Fibroblast of villous mesenchyme (primary cell): ENCODE data around the gene SOD1. TPM values are rescaled to one million over a fixed set of nuclear protein-coding genes. Genes with fewer than 3 reads are reported as not detected.
A peak's percentile ranks its signal among the peaks of the same experiment; 100 is the strongest.
"Not testable (repeated sequence)": the region's sequence is repeated elsewhere in the genome, so short reads cannot be mapped to it uniquely, and the experiment has no call there.

Source experiments
- DNase-seq: peaks from one replicate; pipeline ENCODE4 v3.0.0-alpha.2; 2010; ENCODE audit warnings: low read depth
- H3K4me3 ChIP-seq: 2 replicates; pipeline ENCODE4 v1.5.1; 2011; ENCODE audit warnings: low read depth, mild to moderate bottlenecking, low read length
- total RNA-seq: library from RNA; depleted of rRNA; stranded (reverse); fragments of >200 nt; gene quantifications from 2 replicates; pipeline ENCODE4 v1.2.3, GENCODE V29; 2012
- TF ChIP-seq, protein P1 (sequence below): IDR thresholded peaks from 2 replicates; pipeline ENCODE4 v1.5.1; 2012; ENCODE audit warnings: low read depth, mild to moderate bottlenecking, low read length; ENCODE audit not compliant: insufficient read depth

The SOD1 gene
- total RNA-seq, 1 donor = 234 TPM

DNA sequence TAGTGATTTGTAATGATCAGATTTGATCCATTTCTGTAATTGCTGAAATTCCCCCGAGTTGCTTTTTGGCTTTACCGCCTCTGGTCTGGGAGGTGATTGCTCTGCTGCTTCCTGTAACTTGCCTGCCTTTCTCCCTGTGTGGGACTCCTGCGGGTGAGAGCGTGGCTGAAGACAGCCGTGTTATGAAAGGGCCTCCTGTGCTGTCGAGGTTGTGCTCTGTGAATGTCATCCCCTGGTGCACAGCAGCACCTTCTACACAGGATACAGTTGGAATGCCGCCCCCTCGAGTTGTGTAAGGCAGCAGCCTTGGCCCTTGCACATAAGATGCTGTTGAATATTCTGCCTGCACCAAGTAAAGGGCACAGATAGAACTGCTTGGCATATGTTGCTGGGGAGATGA is 5.9 kb downstream of the SOD1 start:
- DNase-seq = no peak
- TF ChIP-seq, protein P1, sequence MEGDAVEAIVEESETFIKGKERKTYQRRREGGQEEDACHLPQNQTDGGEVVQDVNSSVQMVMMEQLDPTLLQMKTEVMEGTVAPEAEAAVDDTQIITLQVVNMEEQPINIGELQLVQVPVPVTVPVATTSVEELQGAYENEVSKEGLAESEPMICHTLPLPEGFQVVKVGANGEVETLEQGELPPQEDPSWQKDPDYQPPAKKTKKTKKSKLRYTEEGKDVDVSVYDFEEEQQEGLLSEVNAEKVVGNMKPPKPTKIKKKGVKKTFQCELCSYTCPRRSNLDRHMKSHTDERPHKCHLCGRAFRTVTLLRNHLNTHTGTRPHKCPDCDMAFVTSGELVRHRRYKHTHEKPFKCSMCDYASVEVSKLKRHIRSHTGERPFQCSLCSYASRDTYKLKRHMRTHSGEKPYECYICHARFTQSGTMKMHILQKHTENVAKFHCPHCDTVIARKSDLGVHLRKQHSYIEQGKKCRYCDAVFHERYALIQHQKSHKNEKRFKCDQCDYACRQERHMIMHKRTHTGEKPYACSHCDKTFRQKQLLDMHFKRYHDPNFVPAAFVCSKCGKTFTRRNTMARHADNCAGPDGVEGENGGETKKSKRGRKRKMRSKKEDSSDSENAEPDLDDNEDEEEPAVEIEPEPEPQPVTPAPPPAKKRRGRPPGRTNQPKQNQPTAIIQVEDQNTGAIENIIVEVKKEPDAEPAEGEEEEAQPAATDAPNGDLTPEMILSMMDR = no peak
- H3K4me3 ChIP-seq = no peak overlapping the region

DNA sequence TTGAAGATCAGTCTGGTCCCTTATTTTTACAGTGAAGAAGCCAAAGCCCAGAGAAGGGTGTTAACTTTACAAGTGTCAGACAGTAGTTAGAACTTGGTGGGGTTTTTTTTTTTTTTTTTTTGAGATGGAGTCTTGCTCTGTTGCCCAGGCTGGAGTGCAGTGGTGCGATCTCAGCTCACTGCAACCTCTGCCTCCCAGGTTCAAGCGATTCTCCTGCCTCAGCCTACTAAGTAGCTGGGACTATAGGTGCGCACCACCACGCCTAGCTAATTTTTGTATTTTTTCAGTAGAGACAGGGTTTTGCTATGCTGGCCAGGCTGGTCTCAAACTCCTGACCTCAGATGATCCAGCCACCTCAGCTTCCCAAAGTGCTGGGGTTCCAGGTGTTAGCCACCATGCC is 6.4 kb downstream of the SOD1 start:
- DNase-seq, H3K4me3 ChIP-seq: not testable (repeated sequence)

DNA sequence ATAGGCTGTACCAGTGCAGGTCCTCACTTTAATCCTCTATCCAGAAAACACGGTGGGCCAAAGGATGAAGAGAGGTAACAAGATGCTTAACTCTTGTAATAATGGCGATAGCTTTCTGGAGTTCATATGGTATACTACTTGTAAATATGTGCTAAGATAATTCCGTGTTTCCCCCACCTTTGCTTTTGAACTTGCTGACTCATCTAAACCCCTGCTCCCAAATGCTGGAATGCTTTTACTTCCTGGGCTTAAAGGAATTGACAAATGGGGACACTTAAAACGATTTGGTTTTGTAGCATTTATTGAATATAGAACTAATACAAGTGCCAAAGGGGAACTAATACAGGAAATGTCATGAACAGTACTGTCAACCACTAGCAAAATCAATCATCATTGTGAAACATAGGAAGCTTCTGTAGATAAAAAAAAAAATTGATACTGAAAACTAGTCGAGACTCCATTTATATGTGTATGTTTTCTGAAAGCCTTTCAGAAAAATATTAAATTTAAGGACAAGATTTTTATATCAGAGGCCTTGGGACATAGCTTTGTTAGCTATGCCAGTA is 7.0 kb downstream of the SOD1 start:
- no peak for DNase-seq
- TF ChIP-seq, protein P1 = no peak

DNA sequence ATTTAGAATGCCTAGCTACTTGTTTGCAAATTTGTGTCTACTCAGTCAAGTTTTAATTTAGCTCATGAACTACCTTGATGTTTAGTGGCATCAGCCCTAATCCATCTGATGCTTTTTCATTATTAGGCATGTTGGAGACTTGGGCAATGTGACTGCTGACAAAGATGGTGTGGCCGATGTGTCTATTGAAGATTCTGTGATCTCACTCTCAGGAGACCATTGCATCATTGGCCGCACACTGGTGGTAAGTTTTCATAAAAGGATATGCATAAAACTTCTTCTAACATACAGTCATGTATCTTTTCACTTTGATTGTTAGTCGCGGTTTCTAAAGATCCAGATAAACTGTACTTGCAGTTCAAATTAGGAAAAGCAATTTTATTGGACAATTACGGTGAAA is 7.6 kb downstream of the SOD1 start:
- peak; percentile 15 for DNase-seq
- H3K4me3 ChIP-seq = no peak overlapping the region
- TF ChIP-seq, protein P1 = no peak

More for the DNA sequence above, 7.0 kb downstream of the SOD1 start:
- no peak overlapping the region for H3K4me3 ChIP-seq

DNA sequence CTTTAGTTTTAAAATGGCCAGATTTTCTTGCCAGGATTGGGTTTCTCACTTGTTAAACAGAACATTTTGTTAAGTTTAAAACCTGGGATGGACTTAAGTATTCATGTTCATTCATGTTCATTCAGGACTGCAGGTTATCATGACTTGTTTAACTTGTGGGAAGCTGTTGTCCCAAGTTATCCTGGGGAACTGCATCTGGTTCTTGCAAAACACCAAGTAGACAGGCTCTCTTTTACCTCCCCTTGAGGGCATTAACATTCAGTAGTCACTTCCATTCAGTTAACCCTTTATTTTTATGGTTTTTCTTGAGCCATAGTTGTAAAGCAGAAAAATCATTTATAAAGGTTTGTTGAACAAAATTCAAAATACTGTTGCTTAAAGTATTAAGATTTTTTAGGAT is 8.1 kb downstream of the SOD1 start:
- peak; percentile 62 for DNase-seq
- TF ChIP-seq, protein P1 = no peak
- H3K4me3 ChIP-seq = no peak overlapping the region

DNA sequence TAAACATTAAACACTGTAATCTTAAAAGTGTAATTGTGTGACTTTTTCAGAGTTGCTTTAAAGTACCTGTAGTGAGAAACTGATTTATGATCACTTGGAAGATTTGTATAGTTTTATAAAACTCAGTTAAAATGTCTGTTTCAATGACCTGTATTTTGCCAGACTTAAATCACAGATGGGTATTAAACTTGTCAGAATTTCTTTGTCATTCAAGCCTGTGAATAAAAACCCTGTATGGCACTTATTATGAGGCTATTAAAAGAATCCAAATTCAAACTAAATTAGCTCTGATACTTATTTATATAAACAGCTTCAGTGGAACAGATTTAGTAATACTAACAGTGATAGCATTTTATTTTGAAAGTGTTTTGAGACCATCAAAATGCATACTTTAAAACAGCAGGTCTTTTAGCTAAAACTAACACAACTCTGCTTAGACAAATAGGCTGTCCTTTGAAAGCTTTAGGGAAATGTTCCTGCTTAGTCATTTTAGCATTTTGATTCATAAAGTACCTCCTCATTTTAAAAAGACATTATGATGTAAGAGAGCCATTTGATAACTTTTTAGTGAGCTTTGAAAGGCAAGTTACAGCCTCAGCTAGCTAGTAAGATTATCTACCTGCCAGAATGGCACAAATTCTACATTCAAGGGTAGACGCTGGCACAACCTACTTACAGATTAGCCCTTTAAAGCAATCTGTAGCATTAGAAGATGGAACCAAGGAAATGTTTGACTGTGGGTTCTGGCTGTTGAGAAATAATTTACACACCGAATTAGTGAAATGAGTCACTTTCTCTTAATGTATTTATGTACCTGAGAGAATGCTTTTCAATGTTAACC is 9.4 kb downstream of the SOD1 start:
- DNase-seq = no peak
- TF ChIP-seq, protein P1 = no peak
- no peak overlapping the region for H3K4me3 ChIP-seq

DNA sequence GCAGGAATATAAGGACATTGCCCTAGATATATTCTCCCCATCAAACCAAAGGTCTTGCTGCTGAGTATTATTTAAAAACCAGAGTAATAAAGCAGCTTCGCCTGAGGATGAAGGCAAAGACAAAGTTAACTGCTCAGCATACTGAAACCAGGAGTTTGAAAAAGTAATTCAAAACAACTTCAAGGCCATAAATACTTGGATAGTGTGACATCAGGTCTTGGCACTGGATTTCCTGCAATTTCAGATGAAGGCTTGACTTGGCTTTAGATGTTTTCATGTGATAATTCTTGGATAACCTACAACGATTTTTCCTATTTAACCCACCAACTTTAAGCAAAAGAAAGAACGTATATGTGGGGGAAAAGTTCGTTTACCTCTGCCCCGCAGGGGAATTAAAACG is 10.6 kb downstream of the SOD1 start:
- H3K4me3 ChIP-seq = no peak overlapping the region
- TF ChIP-seq, protein P1 = no peak
- DNase-seq = peak; percentile 46
